GM23338 (cell line): ENCODE results near the gene NSUN4. TPM values are rescaled to one million over a fixed set of nuclear protein-coding genes. Genes with fewer than 3 reads are reported as not detected.
"Not testable (repeated sequence)": the region's sequence is repeated elsewhere in the genome, so short reads cannot be mapped to it uniquely, and the experiment has no call there.

Experiments
- ATAC-seq: fragments of 200-7000 bp; cut with Tn5 transposase; 3 replicates; pipeline ENCODE4 v1.9.1; 2020
- DNase-seq: peaks from one replicate; pipeline ENCODE4 v3.0.0-alpha.2; 2015; ENCODE audit warnings: low spot score
- H2AFZ ChIP-seq: fragments of 200-600 bp; sonication (generic); 2 replicates; pipeline ENCODE4 v1.8.0; 2016; ENCODE audit warnings: antibody characterized with exemption, mild to moderate bottlenecking, moderate library complexity
- H3F3A ChIP-seq: fragments of 200-600 bp; sonication (generic); replicated peaks from 2 replicates; pipeline ENCODE4 v1.8.0; 2017; ENCODE audit warnings: antibody characterized with exemption, mixed run types, low read depth
- H3K27ac ChIP-seq: fragments of 200-600 bp; sonication (generic); 2 replicates; pipeline ENCODE4 v1.6.1; 2016; ENCODE audit warnings: low read depth
- H3K27me3 ChIP-seq: fragments of 200-600 bp; sonication (generic); 2 replicates; pipeline ENCODE4 v1.8.0; 2016; ENCODE audit warnings: mild to moderate bottlenecking, mixed run types, moderate library complexity; ENCODE audit not compliant: insufficient read depth
- H3K36me3 ChIP-seq: fragments of 200-600 bp; sonication (generic); 2 replicates; pipeline ENCODE4 v1.8.0; 2016; ENCODE audit warnings: mild to moderate bottlenecking; ENCODE audit not compliant: insufficient read depth
- H3K4me1 ChIP-seq: fragments of 200-600 bp; sonication (generic); 2 replicates; pipeline ENCODE4 v1.8.0; 2016; ENCODE audit warnings: mild to moderate bottlenecking, moderate library complexity; ENCODE audit not compliant: insufficient read depth
- H3K4me2 ChIP-seq: fragments of 200-600 bp; sonication (generic); 2 replicates; pipeline ENCODE4 v1.7.1; 2017; ENCODE audit warnings: mixed run types
- H3K4me3 ChIP-seq: fragments of 200-600 bp; sonication (generic); 2 replicates; pipeline ENCODE4 v1.6.1; 2016; ENCODE audit warnings: mixed run types
- H3K79me2 ChIP-seq: fragments of 200-600 bp; sonication (generic); replicated peaks from 2 replicates; pipeline ENCODE4 v1.8.0; 2017; ENCODE audit warnings: mild to moderate bottlenecking; ENCODE audit not compliant: insufficient read depth
- H3K9me2 ChIP-seq: fragments of 200-600 bp; sonication (generic); 2 replicates; pipeline ENCODE4 v1.8.0; 2017; ENCODE audit not compliant: insufficient read depth
- H4K20me1 ChIP-seq: fragments of 200-600 bp; sonication (generic); replicated peaks from 2 replicates; pipeline ENCODE4 v1.8.0; 2017; ENCODE audit warnings: mild to moderate bottlenecking; ENCODE audit not compliant: insufficient read depth
- H3K27ac Mint-ChIP-seq: 2 replicates; pipeline ENCODE4 v1.8.0; 2020; ENCODE audit warnings: inconsistent platforms, mild to moderate bottlenecking, moderate library complexity, mixed read lengths
- H3K27me3 Mint-ChIP-seq: 3 replicates; pipeline ENCODE4 v1.8.0; 2022; ENCODE audit warnings: low read depth, mild to moderate bottlenecking, moderate library complexity, mixed read lengths, inconsistent platforms; ENCODE audit not compliant: insufficient read depth, poor library complexity
- H3K36me3 Mint-ChIP-seq: 3 replicates; pipeline ENCODE4 v1.8.0; 2021; ENCODE audit warnings: low read depth, mild to moderate bottlenecking, inconsistent platforms, moderate library complexity, mixed read lengths
- H3K4me1 Mint-ChIP-seq: 3 replicates; pipeline ENCODE4 v1.8.0; 2020; ENCODE audit warnings: mild to moderate bottlenecking, inconsistent platforms, mixed read lengths
- H3K4me3 Mint-ChIP-seq: 3 replicates; pipeline ENCODE4 v1.8.0; 2021; ENCODE audit warnings: moderate library complexity, mild to moderate bottlenecking, inconsistent platforms, mixed read lengths
- H3K9me3 Mint-ChIP-seq: 3 replicates; pipeline ENCODE4 v1.8.0; 2020; ENCODE audit warnings: moderate library complexity, mild to moderate bottlenecking, inconsistent platforms, mixed read lengths
- CTCF ChIP-seq, 2 experiments: fragments of 200-600 bp in 1 of 2; sonication (generic) in 1 of 2; conservative IDR thresholded peaks; 2 replicates each; pipeline versions ENCODE4 v1.5.1 to v1.6.1; 2016 to 2017; ENCODE audit warnings: antibody characterized with exemption in 2 of 2, low read depth in 2 of 2, mild to moderate bottlenecking in 2 of 2, moderate library complexity in 1 of 2
- EZH2 ChIP-seq: fragments of 200-600 bp; sonication (generic); IDR thresholded peaks from one replicate; pipeline ENCODE4 v1.8.0; 2017; ENCODE audit warnings: antibody characterized with exemption, mild to moderate bottlenecking, low read depth; ENCODE audit not compliant: unreplicated experiment
- EZH2phosphoT487 ChIP-seq: fragments of 200-600 bp; sonication (generic); IDR thresholded peaks from one replicate; pipeline ENCODE4 v1.8.1; 2018; ENCODE audit warnings: antibody characterized with exemption; ENCODE audit not compliant: unreplicated experiment
- JUNB ChIP-seq: IDR thresholded peaks from one replicate; pipeline ENCODE4 v1.6.1; 2016; ENCODE audit warnings: antibody characterized with exemption; ENCODE audit not compliant: unreplicated experiment
- REST ChIP-seq: IDR thresholded peaks from one replicate; pipeline ENCODE4 v1.6.1; 2018; ENCODE audit warnings: antibody characterized with exemption; ENCODE audit not compliant: unreplicated experiment
- STAT1 ChIP-seq: IDR thresholded peaks from one replicate; pipeline ENCODE4 v1.6.1; 2016; ENCODE audit warnings: antibody characterized with exemption; ENCODE audit not compliant: unreplicated experiment
- ZNF114 ChIP-seq: fragments of 250-450 bp; sonication (Bioruptor Pico); IDR thresholded peaks from 2 replicates; pipeline ENCODE4 v1.5.0; 2020; ENCODE audit warnings: mild to moderate bottlenecking, moderate library complexity
- ZNF331 ChIP-seq: fragments of 250-450 bp; sonication (Bioruptor Pico); IDR thresholded peaks from 2 replicates; pipeline ENCODE4 v1.5.0; 2020; ENCODE audit warnings: low read depth, mild to moderate bottlenecking, moderate library complexity
- ZNF462 ChIP-seq: fragments of 250-450 bp; sonication (Bioruptor Pico); IDR thresholded peaks from 2 replicates; pipeline ENCODE4 v1.5.0; 2020; ENCODE audit warnings: mild to moderate bottlenecking, moderate library complexity
- polyA plus RNA-seq: library from polyadenylated mRNA; unstranded; fragments of >200 nt; fragmentation: Nextera tagmentation; extraction: Ambion mirVana; gene quantifications from 2 replicates; pipeline ENCODE4 v1.2.1, GENCODE V29; 2016
- total RNA-seq: library from RNA; depleted of rRNA; stranded (reverse); fragments of >200 nt; shearing (Covaris generic); gene quantifications from 2 replicates; pipeline ENCODE4 v1.2.3, GENCODE V29; 2014

Gene NSUN4
- total and polyA plus RNA-seq, 2 experiments from 2014 or later = 8.9 to 11.6 TPM

- no peak for TF ChIP-seq CTCF (conservative IDR thresholded peaks at IDR 0.05; ENCODE audit: low read depth in 2 of 2)
- TF ChIP-seq STAT1 = no peak
- TF ChIP-seq EZH2 = no peak
Measured at GRCh38 chr1:46367072-46367471, 26.5 kb downstream of the NSUN4 start (continued).

GRCh38 chr1:46367701-46368100 lies 27.1 kb downstream of the NSUN4 start:
- H3K27ac Mint-ChIP-seq, H4K20me1 ChIP-seq, H3K4me1 ChIP-seq, H3K9me2 ChIP-seq, H3K4me1 Mint-ChIP-seq, H3K27ac ChIP-seq, H3K36me3 ChIP-seq, DNase-seq, H3K4me2 ChIP-seq, H3K4me3 ChIP-seq, H3K79me2 ChIP-seq, ATAC-seq, H3K4me3 Mint-ChIP-seq, H2AFZ ChIP-seq, H3K27me3 ChIP-seq, H3F3A ChIP-seq, H3K27me3 Mint-ChIP-seq, H3K9me3 Mint-ChIP-seq: not testable (repeated sequence)
- H3K36me3 Mint-ChIP-seq = peaks cover 24% of the 10 kb centered on the region

GRCh38 chr1:46368791-46369190 lies 28.2 kb downstream of the NSUN4 start:
- H3K27ac ChIP-seq = no peak overlapping the region; the same call in 1 of the 2 replicates
- no peak overlapping the region for H2AFZ ChIP-seq
- no peaks in the 10 kb centered on the region; the same call in 1 of the 2 replicates for H3K36me3 ChIP-seq
- DNase-seq = no peak
- no peaks in the 10 kb centered on the region for H3K4me1 ChIP-seq
- no peaks in the 10 kb centered on the region for H3K9me2 ChIP-seq
- H3K79me2 ChIP-seq = no peaks in the 10 kb centered on the region
- ATAC-seq = no peak
- H3K36me3 Mint-ChIP-seq = peaks cover 16% of the 10 kb centered on the region; the same call in 2 of the 3 replicates
- no peaks in the 10 kb centered on the region for H3K27me3 ChIP-seq
- H3K27me3 Mint-ChIP-seq = no peaks in the 10 kb centered on the region
- H3K4me3 ChIP-seq = no peak overlapping the region
- H3K4me3 Mint-ChIP-seq = no peak overlapping the region
- H3K4me1 Mint-ChIP-seq = peaks cover 6% of the 10 kb centered on the region; the same call in 2 of the 3 replicates
- H3K4me2 ChIP-seq = no peak overlapping the region
- H3K27ac Mint-ChIP-seq = no peak overlapping the region
- H3F3A ChIP-seq = 0 out of 2 replicates have a peak, but pooled peaks cover 3% of the 10 kb centered on the region
- no peaks in the 10 kb centered on the region; the same call in 1 of the 2 replicates for H4K20me1 ChIP-seq
- no peaks in the 10 kb centered on the region; the same call in 1 of the 3 replicates for H3K9me3 Mint-ChIP-seq
- TF ChIP-seq EZH2 = no peak
- no peak for TF ChIP-seq REST
- no peak for TF ChIP-seq ZNF462 (CRISPR knock-in tag)
- TF ChIP-seq EZH2phosphoT487 = no peak
- no peak for TF ChIP-seq STAT1
- no peak for TF ChIP-seq ZNF331 (CRISPR knock-in tag)
- no peak for TF ChIP-seq JUNB
- TF ChIP-seq ZNF114 = no peak
